ENCODE measurements around the gene SLIT1.

DNA sequence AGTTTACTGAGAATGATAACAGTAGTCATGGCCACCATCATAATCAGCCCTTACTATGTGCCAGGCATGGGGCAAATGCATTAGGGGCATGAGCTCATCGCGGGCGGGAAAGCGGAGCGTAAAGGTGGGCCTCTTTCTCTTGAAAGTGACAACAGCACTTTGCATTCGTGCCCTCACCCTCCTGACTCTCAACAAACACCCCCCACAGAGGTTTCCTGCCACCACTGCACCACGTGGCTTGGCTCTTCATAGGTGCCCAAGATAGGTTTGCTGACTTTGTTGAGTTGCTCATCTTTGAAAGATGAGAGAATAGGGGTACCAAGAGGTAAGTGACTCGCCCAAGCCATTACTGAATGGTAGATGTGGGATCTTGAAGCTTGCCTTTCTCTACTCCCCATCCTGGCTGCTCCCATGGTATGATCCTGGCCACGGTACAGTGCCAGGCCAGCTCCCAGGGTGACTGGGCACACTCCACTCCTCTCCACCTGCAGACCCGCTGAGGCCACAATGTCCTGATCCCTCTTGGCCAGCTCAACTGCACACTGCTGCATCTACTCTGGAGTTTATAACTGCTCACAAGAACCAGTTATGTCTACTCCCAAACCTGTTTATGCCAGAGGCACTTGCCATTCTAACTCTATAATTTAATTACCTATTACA is 26.0 kb downstream of the SLIT1 start:
- TF ChIP-seq, protein P1, sequence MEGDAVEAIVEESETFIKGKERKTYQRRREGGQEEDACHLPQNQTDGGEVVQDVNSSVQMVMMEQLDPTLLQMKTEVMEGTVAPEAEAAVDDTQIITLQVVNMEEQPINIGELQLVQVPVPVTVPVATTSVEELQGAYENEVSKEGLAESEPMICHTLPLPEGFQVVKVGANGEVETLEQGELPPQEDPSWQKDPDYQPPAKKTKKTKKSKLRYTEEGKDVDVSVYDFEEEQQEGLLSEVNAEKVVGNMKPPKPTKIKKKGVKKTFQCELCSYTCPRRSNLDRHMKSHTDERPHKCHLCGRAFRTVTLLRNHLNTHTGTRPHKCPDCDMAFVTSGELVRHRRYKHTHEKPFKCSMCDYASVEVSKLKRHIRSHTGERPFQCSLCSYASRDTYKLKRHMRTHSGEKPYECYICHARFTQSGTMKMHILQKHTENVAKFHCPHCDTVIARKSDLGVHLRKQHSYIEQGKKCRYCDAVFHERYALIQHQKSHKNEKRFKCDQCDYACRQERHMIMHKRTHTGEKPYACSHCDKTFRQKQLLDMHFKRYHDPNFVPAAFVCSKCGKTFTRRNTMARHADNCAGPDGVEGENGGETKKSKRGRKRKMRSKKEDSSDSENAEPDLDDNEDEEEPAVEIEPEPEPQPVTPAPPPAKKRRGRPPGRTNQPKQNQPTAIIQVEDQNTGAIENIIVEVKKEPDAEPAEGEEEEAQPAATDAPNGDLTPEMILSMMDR (conservative IDR thresholded peaks at IDR 0.05): no peak
- TF ChIP-seq ZFX (IDR thresholded peaks at IDR 0.05): no peak

Data from C4-2B (cell line).